Measurements from ENCODE around the gene SORCS2.

GRCh38 chr4:7531640-7531994, 339.3 kb downstream of the SORCS2 start:
- TF ChIP-seq CTCF (IDR thresholded peaks at IDR 0.05) (no peak), POLR2A (IDR thresholded peaks at IDR 0.05) (no peak)
